GM11168 (cell line): ENCODE data around the gene C1orf167.

Experiments
- in situ Hi-C: fragments of 300-500 bp; cut with MboI; formaldehyde crosslinking; loops from one replicate; pipeline ENCODE4 v1.12.0; 2022; ENCODE audit warnings: low sequenced_read_pairs; ENCODE audit not compliant: unreplicated experiment

The C1orf167 gene

GRCh38 chr1:11761988-11762406, at the start of gene C1orf167:
TSS of gene C1orf167 (plus strand) at chr1:11762193. CDS start at chr1:11764401, 2,208 bp downstream.
- in situ Hi-C loops: no loop called here

GRCh38 chr1:11712285-11712684, 49.7 kb upstream of the C1orf167 start:
- in situ Hi-C loops: loop anchor here (10.0 kb wide), 1 partner anchor 377 kb away; no protein-coding TSS in a partner anchor

- in situ Hi-C loops: loop anchor here (10.0 kb wide), 1 partner anchor 378 kb away; no protein-coding TSS in a partner anchor
These were observed 48.9 kb upstream of the C1orf167 start for GRCh38 chr1:11713095-11713494.

GRCh38 chr1:11714831-11715575, 47.0 kb upstream of the C1orf167 start:
- in situ Hi-C loops: loop anchor here (10.0 kb wide), 1 partner anchor 380 kb away; no protein-coding TSS in a partner anchor

- in situ Hi-C loops: loop anchor here (10.0 kb wide), 1 partner anchor 385 kb away; no protein-coding TSS in a partner anchor
These were observed 42.5 kb upstream of the C1orf167 start for GRCh38 chr1:11719313-11720032.

- in situ Hi-C loops: no loop called here
These were observed 42.0 kb upstream of the C1orf167 start for GRCh38 chr1:11720033-11720376.

- in situ Hi-C loops: no loop called here
These were observed 41.5 kb upstream of the C1orf167 start for GRCh38 chr1:11720525-11720924.

- in situ Hi-C loops: no loop called here
These were observed 40.7 kb upstream of the C1orf167 start for GRCh38 chr1:11721311-11721710.

- in situ Hi-C loops: no loop called here
These were observed 39.5 kb upstream of the C1orf167 start for GRCh38 chr1:11722538-11722937.

- in situ Hi-C loops: no loop called here
These were observed 36.4 kb upstream of the C1orf167 start for GRCh38 chr1:11725616-11726015.

GRCh38 chr1:11727119-11727518, 34.9 kb upstream of the C1orf167 start:
- in situ Hi-C loops: no loop called here

GRCh38 chr1:11728126-11728806, 33.7 kb upstream of the C1orf167 start:
- in situ Hi-C loops: no loop called here

GRCh38 chr1:11729155-11729497, 32.9 kb upstream of the C1orf167 start:
- in situ Hi-C loops: no loop called here

- in situ Hi-C loops: no loop called here
These were observed 32.2 kb upstream of the C1orf167 start for GRCh38 chr1:11729498-11730428.

GRCh38 chr1:11730429-11730891, 31.5 kb upstream of the C1orf167 start:
- in situ Hi-C loops: no loop called here

GRCh38 chr1:11731691-11732283, 30.2 kb upstream of the C1orf167 start:
- in situ Hi-C loops: no loop called here

- in situ Hi-C loops: no loop called here
These were observed 28.7 kb upstream of the C1orf167 start for GRCh38 chr1:11733306-11733705.

GRCh38 chr1:11735531-11735853, 26.5 kb upstream of the C1orf167 start:
- in situ Hi-C loops: no loop called here

- in situ Hi-C loops: no loop called here
These were observed 25.9 kb upstream of the C1orf167 start, which contains the start of gene AGTRAP for GRCh38 chr1:11735854-11736745. TSS of gene AGTRAP (plus strand) at chr1:11736136. CDS start at chr1:11736209, 73 bp downstream.
